SK-N-MC (cell line): ENCODE measurements around the gene COA4.
A peak's percentile ranks its signal among the peaks of the same experiment; 100 is the strongest.

ENCODE experiments used
- EZH2 ChIP-seq: fragments of 200-600 bp; sonication (generic); IDR thresholded peaks from one replicate; pipeline ENCODE4 v1.6.1; 2017; ENCODE audit warnings: antibody characterized with exemption
- FOXP2 ChIP-seq: optimal IDR thresholded peaks from 2 replicates; pipeline ENCODE3; 2011; ENCODE audit warnings: mild to moderate bottlenecking, moderate library complexity; ENCODE audit not compliant: insufficient read depth; ENCODE audit errors: extremely low read length, control extremely low read depth
- POLR2AphosphoS5 ChIP-seq: IDR thresholded peaks from 2 replicates; pipeline ENCODE4 v1.6.1; 2012; ENCODE audit warnings: mild to moderate bottlenecking, low read depth, low read length, borderline replicate concordance

GRCh38 chr11:73870261-73870660 is 6.4 kb downstream of the COA4 start:
- TF ChIP-seq POLR2AphosphoS5 (peak; percentile 9; the same call in 1 of the 2 replicates), EZH2 (no peak), FOXP2 (no peak)
